NCI-H2227 (cell line): Measurements from ENCODE around the gene COG1.

ENCODE experiments used
- DNase-seq: peaks from one replicate; lab custom pipeline; 2025; ENCODE audit not compliant: unreplicated experiment; lab: John Stamatoyannopoulos, UW

COG1 gene

GRCh38 chr17:73227944-73228343, 35.1 kb downstream of the COG1 start:
- no peak for DNase-seq

DNA sequence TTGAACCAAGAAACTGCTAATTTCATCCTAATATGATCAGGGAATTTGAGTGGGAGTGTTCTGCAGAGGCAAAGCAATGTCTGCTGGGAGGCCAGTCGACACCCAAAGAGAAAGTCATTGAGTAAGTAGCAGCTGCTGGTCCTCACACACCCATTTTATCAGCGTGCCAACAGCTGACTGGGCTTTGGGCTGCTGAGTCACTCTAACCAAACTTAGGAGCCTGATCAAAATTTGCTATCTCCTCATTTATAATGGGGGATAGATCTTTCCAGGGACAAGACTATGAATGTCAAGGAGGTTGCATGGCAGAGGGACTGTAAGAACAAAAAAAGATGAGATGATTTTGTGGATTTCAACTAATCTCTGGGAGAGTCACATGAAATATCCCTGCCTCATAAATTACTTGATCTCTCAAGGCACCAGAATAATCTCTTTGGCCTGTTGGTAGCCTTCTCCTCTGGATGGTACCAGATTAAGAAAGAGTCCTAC, 35.9 kb downstream of the COG1 start:
- DNase-seq, result no peak

DNA sequence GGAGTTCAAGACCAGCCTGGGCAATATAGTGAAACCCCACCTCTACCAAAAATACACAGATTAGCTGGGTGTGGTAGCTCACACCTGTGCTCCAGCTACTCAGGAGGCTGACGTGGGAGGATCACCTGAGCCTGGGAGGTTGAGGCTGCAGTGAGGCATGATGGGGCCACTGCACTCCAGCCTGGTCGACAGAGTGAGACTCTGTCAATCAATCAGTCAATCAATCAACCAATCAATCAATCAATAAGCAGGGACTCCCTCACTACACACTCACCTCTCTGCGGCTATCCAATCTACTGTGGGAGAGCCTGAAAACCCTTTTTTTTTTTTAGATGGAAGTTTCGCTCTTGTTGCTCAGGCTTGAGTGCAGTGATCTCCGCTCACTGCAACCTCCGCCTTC, 37.2 kb downstream of the COG1 start:
- DNase-seq, result no peak

- peak; percentile 34 for DNase-seq
These were observed 38.5 kb downstream of the COG1 start for GRCh38 chr17:73231395-73231794.

- peak; percentile 98 for DNase-seq
These were observed 39.2 kb downstream of the COG1 start for GRCh38 chr17:73231841-73232586.

GRCh38 chr17:73232587-73233373, 39.9 kb downstream of the COG1 start:
- peak; percentile 58 for DNase-seq

- DNase-seq, result no peak
These were observed 41.9 kb downstream of the COG1 start for GRCh38 chr17:73234736-73235135.

GRCh38 chr17:73237714-73238113, 44.9 kb downstream of the COG1 start:
- no peak for DNase-seq

DNA sequence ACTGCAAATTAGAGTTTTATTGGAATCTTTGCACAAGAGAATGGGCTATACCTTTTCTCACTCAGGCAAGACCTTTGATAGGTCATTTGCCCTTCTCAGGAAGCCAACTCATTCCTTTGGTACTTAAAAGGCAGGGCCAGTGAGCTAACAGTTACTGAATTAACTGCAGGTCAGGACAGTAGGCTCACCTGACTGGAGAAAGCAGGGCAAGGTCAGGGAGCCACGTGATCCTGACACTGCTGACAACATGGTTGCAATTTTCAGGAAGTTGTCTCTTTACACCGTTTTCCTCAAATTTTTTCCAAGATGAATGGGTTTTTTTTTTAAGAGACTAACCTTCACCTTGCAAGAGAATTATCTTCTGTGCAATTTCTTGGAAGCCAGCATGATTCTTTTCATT, 47.7 kb downstream of the COG1 start:
- no peak for DNase-seq

GRCh38 chr17:73247726-73248125, 54.9 kb downstream of the COG1 start:
- DNase-seq, result no peak

- DNase-seq, result no peak
These were observed 55.7 kb downstream of the COG1 start for GRCh38 chr17:73248532-73248931.

- peak; percentile 56 for DNase-seq
These were observed 56.8 kb downstream of the COG1 start for GRCh38 chr17:73249700-73250099.

- DNase-seq, result no peak
These were observed 58.2 kb downstream of the COG1 start for GRCh38 chr17:73250851-73251640.

DNA sequence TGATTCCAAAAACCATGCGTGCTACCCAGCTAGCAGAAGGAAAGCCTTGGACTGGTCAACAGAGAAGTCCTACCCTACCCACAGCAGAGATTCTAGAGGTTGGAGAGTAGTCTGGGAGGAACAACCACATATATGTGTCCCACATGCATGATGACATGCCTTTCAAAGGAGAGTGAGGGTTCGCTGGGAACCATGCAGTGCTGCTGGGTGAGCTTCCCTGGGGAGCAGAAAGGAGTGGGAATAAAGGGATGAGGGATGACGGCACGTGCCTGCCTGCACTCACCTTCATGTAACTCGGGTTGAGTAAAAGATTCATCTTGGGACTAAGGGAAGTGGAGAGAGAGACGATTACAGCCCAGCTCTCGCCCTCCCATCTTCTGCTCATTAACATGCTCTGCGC, 59.0 kb downstream of the COG1 start:
- no peak for DNase-seq

DNA sequence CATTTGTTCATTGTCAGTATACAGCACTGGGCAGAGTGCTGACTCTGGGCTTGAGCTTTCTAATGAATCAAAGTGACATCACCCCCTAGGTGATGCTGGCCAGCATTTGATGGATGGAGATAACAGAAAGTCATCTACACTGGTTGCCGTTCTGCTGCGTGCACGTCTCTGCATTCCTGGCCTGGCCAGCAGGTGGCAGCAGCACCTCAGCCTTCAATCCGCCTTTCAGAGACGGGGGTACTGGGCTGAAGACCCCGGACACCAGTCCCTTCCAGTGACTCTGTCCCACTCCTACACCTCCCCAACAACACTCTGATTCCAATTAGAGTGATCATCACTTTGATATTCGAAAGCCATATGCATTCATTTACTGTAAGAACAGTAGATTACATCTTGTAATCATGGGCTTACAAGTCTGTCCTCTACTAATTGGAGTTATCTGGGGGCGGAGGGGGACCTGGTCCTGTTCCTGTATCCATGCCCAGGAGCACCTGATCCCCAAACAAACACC, 62.9 kb downstream of the COG1 start:
- peak; percentile 76 for DNase-seq

DNA sequence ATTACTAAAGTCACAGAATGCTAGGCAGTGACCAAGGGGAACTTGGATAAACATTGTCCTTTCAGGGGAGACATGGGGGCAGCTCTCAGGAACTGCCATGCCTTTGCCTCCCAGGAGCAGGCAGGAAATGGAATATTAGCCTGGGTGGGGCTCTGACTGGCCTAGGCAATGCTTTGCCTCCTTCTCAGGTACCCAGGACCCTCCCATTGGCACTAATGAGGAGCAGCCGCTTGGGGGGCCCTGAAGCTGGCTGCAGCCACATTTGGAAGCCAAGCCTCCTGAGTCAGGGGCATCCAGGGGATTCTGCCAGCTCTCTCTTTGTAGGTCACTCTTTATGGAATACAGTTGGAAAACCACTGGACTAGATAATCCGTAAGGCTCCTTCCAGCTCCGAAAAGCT, 63.4 kb downstream of the COG1 start:
- no peak for DNase-seq

GRCh38 chr17:73257516-73257915, 64.7 kb downstream of the COG1 start:
- no peak for DNase-seq
